Heart left ventricle (tissue), 16 donors: Measurements from ENCODE around the gene SNHG17. TPM values are rescaled to one million over a fixed set of nuclear protein-coding genes. Genes with fewer than 3 reads are reported as not detected.

Experiments used
- ATAC-seq, 4 donors: fragments of 200-7000 bp; cut with Tn5 transposase; one replicate each; pipeline ENCODE4 v1.9.1; 2020 to 2022; ENCODE audit warnings: moderate library complexity in 4 of 4, mild to moderate bottlenecking in 3 of 4, moderate number of reproducible peaks in 1 of 4
- DNase-seq, 5 donors: peaks; one replicate each; pipeline ENCODE4 v3.0.0-alpha.2; 2020
- H3K27ac ChIP-seq, 12 donors: fragments of 200-600 bp; sonication (generic) in 4 of 12; one replicate each; pipeline versions ENCODE4 v1.5.0 to v1.8.0; 2016 to 2022; ENCODE audit warnings: mild to moderate bottlenecking in 2 of 12
- H3K27me3 ChIP-seq, 9 donors: fragments of 200-600 bp; sonication (generic) in 2 of 9; one replicate each; pipeline versions ENCODE4 v1.5.1 to v1.8.0; 2016 to 2022; ENCODE audit warnings: mild to moderate bottlenecking in 3 of 9
- H3K36me3 ChIP-seq, 9 donors: fragments of 200-600 bp; sonication (generic) in 2 of 9; one replicate each; pipeline versions ENCODE4 v1.5.0 to v1.8.0; 2018 to 2022; ENCODE audit warnings: mild to moderate bottlenecking in 2 of 9
- H3K4me1 ChIP-seq, 12 donors: fragments of 200-600 bp; sonication (generic) in 4 of 12; one replicate each; pipeline versions ENCODE4 v1.5.0 to v1.8.0; 2016 to 2022; ENCODE audit warnings: mild to moderate bottlenecking in 3 of 12
- H3K4me3 ChIP-seq, 12 donors: fragments of 200-600 bp; sonication (generic) in 4 of 12; one replicate each; pipeline versions ENCODE4 v1.5.0 to v1.8.0; 2017 to 2022; ENCODE audit warnings: mild to moderate bottlenecking in 9 of 12, moderate library complexity in 4 of 12
- H3K9me3 ChIP-seq, 12 donors: fragments of 200-600 bp; sonication (generic) in 4 of 12; one replicate each; pipeline versions ENCODE4 v1.5.0 to v1.8.0; 2016 to 2022; ENCODE audit warnings: mild to moderate bottlenecking in 1 of 12
- CTCF ChIP-seq, 12 donors: fragments of 200-600 bp; sonication (generic) in 4 of 12; IDR thresholded peaks; one replicate each; pipeline versions ENCODE4 v1.5.0 to v1.8.0; 2018 to 2022; ENCODE audit warnings: antibody characterized with exemption in 12 of 12, mild to moderate bottlenecking in 5 of 12
- POLR2A ChIP-seq, 2 donors: fragments of 450-650 bp; IDR thresholded peaks; one replicate each; pipeline ENCODE4 v1.6.1; 2017; ENCODE audit warnings: antibody characterized with exemption in 2 of 2, mild to moderate bottlenecking in 2 of 2, moderate library complexity in 2 of 2
- WGBS, 4 donors: extraction: QIAGEN DNeasy Blood & Tissue Kit in 2 of 4; methylation state at CpG; one replicate each; pipeline versions ENCODE4 v1.1.5 to v1.1.7; 2013 to 2018; 5-methylcytosine and 5-hydroxymethylcytosine counted together
- intact Hi-C, 10 donors: fragments of 100-400 bp; cut with DNase I; formaldehyde crosslinking; loops; one replicate each; pipeline versions ENCODE4 v1.11.1 to v1.14.2; 2022
- polyA plus RNA-seq, 2 donors: library from polyadenylated mRNA; stranded (reverse); fragments of 200-250 nt; gene quantifications; one replicate each; pipeline ENCODE4 v1.2.3, GENCODE V29; 2013
- total RNA-seq, 9 donors: library from RNA; depleted of rRNA in 2 of 9; stranded (reverse); fragments of >200 nt in 2 of 9; fragmentation: NEBNext Ultra II Directional in 3 of 9; extraction: Animal tissue kit (Norgen Biotek cat#: 25700) in 3 of 9; gene quantifications; one replicate each; pipeline versions ENCODE4 v1.1.0 to v1.2.4, GENCODE V29; 2016 to 2023
- donor health status: ischemic (EF 13 %, LVEDD 7.1; RV severe dilation, severe dysfunction).
- donor health status: healthy with polysubstance abuse.
- donor health status: DM: no; HTN: yes; CAD: no.
- donor health status: DM: no; HTN: no; CAD: no.
- donor health status: ischemic (EF 25% LVEDD 6.9; RV normal size, moderate dysfunction).
- donor health status: ischemic (EF 25% LVEDD 5.7; RV mildly dilated, moderate dysfunction).
- donor health status: healthy.
- donor health status: DM: yes; HTN: yes; CAD: no.
- donor health status: ischemic (EF 35%, LVEDD 5.7; RV mildly dilated, moderate dysfunction).
- donor health status: nonischemic (EF 11% LVEDD 7.7; RV severe dilation, severe dysfunction).
- donor health status: DM: yes; HTN: yes; CAD: no.
- donor health status: PGD.
- donor health status: ischemic (EF 29% LVEDD 5.4; RV normal size, mild dysfunction).
- donor health status: nonischemic (EF 23%, LVEDD 6.1; RV moderate dilation, normal function).

The SNHG17 gene
- total and polyA plus RNA-seq, 11 donors: 2.9 to 20.2 (median 6.6) TPM

DNA sequence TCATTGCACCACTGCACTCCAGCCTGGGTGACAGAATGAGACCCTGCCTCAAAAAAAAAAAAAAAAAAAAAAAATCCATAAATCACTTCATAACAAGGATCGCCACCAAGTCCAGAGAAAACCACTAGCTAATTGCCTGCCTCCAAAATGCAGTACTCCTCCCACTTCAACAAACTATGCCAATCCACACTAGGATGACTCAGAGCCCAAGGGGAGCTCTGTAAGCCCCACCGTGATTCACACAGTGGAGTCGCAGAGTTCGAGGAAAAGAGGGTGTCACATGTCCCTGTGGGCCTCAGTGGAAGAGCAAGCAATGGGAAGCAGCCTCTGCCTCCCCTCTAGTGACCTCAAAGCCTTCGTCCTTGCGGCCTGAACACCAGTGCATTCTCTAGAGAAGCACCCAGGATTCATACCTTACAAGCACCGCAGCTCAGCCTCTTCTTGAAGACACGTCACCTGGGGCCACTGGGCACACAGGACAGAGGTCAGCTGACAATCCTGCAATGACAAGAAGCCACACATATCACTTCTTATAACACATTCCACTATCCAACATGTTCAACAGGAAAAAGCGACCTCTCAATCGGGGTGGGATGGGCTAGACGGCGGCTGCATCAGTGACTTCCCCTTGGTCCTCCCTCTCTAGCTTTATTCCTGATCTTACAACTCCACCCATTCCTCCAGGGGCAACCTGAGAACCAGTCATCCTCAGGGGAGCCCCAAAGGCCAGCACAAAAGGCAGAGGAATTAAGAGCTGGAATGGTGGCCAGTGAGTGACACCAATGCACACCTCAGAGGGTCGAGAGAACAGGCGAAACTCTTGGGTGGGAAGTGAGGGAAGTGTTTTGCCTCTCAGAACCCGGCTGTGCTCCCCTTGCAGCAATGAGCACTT, 8.9 kb downstream of the SNHG17 start:
- WGBS, 4 donors: 75 to 84% (median 80%) methylated on average over 15 of the region's 15 CpGs
- ATAC-seq (peak in 2 of 4 donors; percentile 9 to 60), DNase-seq (peak in 1 of 5 donors; percentile 36)
- H3K27ac ChIP-seq: no peak overlapping the region
- H3K4me1 ChIP-seq: peaks cover 0 to 13% (median 0%) of the 10 kb centered on the region in 12 donors
- intact Hi-C loops: no loop called here
- H3K4me3 ChIP-seq: no peak overlapping the region
- H3K36me3 ChIP-seq: peaks cover 2 to 99% (median 97%) of the 10 kb centered on the region in 9 donors
- TF ChIP-seq CTCF (IDR thresholded peaks at IDR 0.05) (no peak), POLR2A (IDR thresholded peaks at IDR 0.05) (no peak)
- no peaks in the 10 kb centered on the region for H3K27me3 ChIP-seq
- no peaks in the 10 kb centered on the region for H3K9me3 ChIP-seq

GRCh38 chr20:38424401-38424800, 10.7 kb downstream of the SNHG17 start:
- H3K36me3 ChIP-seq: peaks cover 2 to 100% (median 97%) of the 10 kb centered on the region in 9 donors
- WGBS, 4 donors: 92 to 94% (median 94%) methylated on average over 1 of the region's 1 CpG
- H3K4me3 ChIP-seq: no peak overlapping the region
- TF ChIP-seq CTCF (IDR thresholded peaks at IDR 0.05) (no peak), POLR2A (IDR thresholded peaks at IDR 0.05) (no peak)
- H3K9me3 ChIP-seq: no peaks in the 10 kb centered on the region
- H3K27me3 ChIP-seq: no peaks in the 10 kb centered on the region
- intact Hi-C loops: no loop called here
- H3K27ac ChIP-seq: no peak overlapping the region
- no peak for ATAC-seq
- peaks cover 0 to 11% (median 0%) of the 10 kb centered on the region in 12 donors for H3K4me1 ChIP-seq
- DNase-seq: no peak

- 74 to 78% (median 76%) methylated on average over 4 of the region's 4 CpGs for WGBS, 4 donors
- TF ChIP-seq CTCF (IDR thresholded peaks at IDR 0.05) (no peak), POLR2A (IDR thresholded peaks at IDR 0.05) (no peak)
- intact Hi-C loops: no loop called here
- Histone ChIP-seq H3K4me1 (peaks cover 0 to 16% (median 3%) of the 10 kb centered on the region in 12 donors), H3K4me3 (no peak overlapping the region), H3K9me3 (no peaks in the 10 kb centered on the region), H3K27me3 (no peaks in the 10 kb centered on the region), H3K27ac (no peak overlapping the region), H3K36me3 (peaks cover 2 to 100% (median 92%) of the 10 kb centered on the region in 9 donors)
- ATAC-seq (no peak), DNase-seq (no peak)
Observed at GRCh38 chr20:38423541-38423940, 11.6 kb downstream of the SNHG17 start.

DNA sequence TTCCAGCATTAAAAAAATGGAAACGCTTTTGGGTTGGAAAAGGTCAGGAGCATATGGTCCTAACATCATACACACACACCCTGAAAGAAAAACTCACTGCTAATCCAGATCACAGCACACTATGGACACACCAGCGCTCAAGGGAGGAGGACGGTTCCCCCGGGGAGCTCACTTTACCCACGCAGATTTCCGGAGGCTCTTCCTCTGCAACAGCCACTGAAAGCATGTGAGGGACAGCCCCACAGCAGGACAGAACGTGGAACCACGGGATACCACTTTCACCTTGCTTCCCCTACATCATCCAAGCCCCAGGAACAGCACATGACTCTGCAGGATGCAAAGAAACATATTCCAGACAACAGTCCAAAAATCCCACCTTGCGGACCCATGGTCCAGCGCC, 13.2 kb downstream of the SNHG17 start:
- Histone ChIP-seq H3K27ac (peak overlapping the region in 1 of 12 donors; percentile 32), H3K9me3 (no peaks in the 10 kb centered on the region), H3K36me3 (peaks cover 2 to 94% (median 80%) of the 10 kb centered on the region in 9 donors), H3K4me3 (no peak overlapping the region), H3K27me3 (no peaks in the 10 kb centered on the region), H3K4me1 (peaks cover 0 to 21% (median 8%) of the 10 kb centered on the region in 12 donors)
- 72 to 82% (median 76%) methylated on average over 5 to 10 of the region's 10 CpGs for WGBS, 4 donors
- no peak for TF ChIP-seq POLR2A (IDR thresholded peaks at IDR 0.05)
- TF ChIP-seq CTCF (IDR thresholded peaks at IDR 0.05): no peak
- DNase-seq (no peak), ATAC-seq (no peak)
- intact Hi-C loops: no loop called here
